DND-41 (cell line): ENCODE measurements around the gene APPL2.

ENCODE experiments used
- CTCF ChIP-seq: IDR thresholded peaks from 2 replicates; pipeline ENCODE4 v1.5.1; 2012; ENCODE audit warnings: borderline replicate concordance, low read length, moderate library complexity, mild to moderate bottlenecking; ENCODE audit not compliant: poor library complexity, severe bottlenecking; ENCODE audit errors: extremely low read depth
- EZH2 ChIP-seq: IDR thresholded peaks from 3 replicates; pipeline ENCODE4 v1.6.1; 2012; ENCODE audit warnings: borderline replicate concordance, low read depth, mild to moderate bottlenecking, moderate library complexity, low read length, inconsistent platforms; ENCODE audit not compliant: severe bottlenecking

- TF ChIP-seq CTCF (no peak), EZH2 (no peak)
These were observed 7.0 kb downstream of the APPL2 start for GRCh38 chr12:105228966-105229365.
